Transverse colon (tissue), 4 donors: ENCODE data around the gene CSGALNACT2.

Experiments
- EP300 ChIP-seq: sonication (generic); formaldehyde crosslinking; IDR thresholded peaks from one replicate; pipeline ENCODE4 v1.6.1; 2017; ENCODE audit warnings: antibody characterized with exemption, low read depth
- POLR2A ChIP-seq: fragments of 450-650 bp; IDR thresholded peaks from one replicate; pipeline ENCODE4 v1.6.1; 2016; ENCODE audit warnings: antibody characterized with exemption, mild to moderate bottlenecking, moderate library complexity
- POLR2AphosphoS5 ChIP-seq, 3 donors: sonication (generic); formaldehyde crosslinking; IDR thresholded peaks; one replicate each; pipeline ENCODE4 v1.6.1; 2016; ENCODE audit warnings: antibody characterized with exemption in 3 of 3
- TF ChIP-seq, protein P1 (sequence below), 5 experiments: fragments of 200-600 bp in 3 of 5; fragments of 450-650 bp in 2 of 5; sonication (generic) in 3 of 5; IDR thresholded peaks; 1 replicate in 2 of 5; 2 replicates in 3 of 5; pipeline ENCODE4 v1.5.1; 2016 to 2017; ENCODE audit warnings: antibody characterized with exemption in 5 of 5, inconsistent platforms in 3 of 5, mild to moderate bottlenecking in 2 of 5, moderate library complexity in 1 of 5

DNA sequence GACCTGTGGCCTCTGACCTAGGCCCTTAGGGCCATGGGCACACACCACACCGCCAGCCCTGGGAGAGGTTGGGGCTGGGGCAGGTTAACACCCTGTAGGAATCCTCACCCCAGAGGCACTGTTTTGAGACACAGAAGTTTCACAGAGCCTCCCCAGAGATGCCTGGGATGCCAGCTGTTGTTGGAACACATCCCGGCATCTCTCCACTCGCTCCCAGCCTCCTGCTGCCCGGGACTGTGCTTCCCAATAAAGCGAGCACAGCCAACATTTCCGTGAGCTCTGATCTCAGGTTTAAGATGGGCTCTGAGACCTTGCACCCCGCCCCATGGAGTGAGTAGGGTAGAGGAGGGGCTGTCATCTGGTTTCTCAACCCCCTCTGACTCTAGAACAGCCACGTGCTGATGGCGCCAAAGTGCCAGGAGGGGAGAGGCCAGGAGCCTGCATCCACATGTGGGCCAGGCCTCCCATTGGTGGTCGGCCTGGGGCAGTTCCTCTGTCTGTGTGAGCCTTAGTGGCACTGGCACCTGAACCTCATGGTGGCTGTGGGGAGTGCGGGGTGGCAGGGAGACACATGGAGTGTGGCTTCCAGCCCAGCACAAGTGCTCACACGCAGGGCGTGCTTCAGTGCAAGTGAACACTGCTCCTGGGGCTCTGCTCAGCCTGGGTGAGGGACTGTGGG is 73.9 kb downstream of the CSGALNACT2 start:
- TF ChIP-seq, protein P1, sequence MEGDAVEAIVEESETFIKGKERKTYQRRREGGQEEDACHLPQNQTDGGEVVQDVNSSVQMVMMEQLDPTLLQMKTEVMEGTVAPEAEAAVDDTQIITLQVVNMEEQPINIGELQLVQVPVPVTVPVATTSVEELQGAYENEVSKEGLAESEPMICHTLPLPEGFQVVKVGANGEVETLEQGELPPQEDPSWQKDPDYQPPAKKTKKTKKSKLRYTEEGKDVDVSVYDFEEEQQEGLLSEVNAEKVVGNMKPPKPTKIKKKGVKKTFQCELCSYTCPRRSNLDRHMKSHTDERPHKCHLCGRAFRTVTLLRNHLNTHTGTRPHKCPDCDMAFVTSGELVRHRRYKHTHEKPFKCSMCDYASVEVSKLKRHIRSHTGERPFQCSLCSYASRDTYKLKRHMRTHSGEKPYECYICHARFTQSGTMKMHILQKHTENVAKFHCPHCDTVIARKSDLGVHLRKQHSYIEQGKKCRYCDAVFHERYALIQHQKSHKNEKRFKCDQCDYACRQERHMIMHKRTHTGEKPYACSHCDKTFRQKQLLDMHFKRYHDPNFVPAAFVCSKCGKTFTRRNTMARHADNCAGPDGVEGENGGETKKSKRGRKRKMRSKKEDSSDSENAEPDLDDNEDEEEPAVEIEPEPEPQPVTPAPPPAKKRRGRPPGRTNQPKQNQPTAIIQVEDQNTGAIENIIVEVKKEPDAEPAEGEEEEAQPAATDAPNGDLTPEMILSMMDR (IDR thresholded peaks at IDR 0.05): no peak
- no peak for TF ChIP-seq EP300
- no peak for TF ChIP-seq POLR2A
- TF ChIP-seq POLR2AphosphoS5 (IDR thresholded peaks at IDR 0.05): no peak
